Fibroblast of skin of left quadriceps (primary cell): ENCODE results near the gene ADORA2B.
"Not testable (repeated sequence)": the region's sequence is repeated elsewhere in the genome, so short reads cannot be mapped to it uniquely, and the experiment has no call there.

Experiments
- DNase-seq, 2 experiments: peaks; one replicate each; pipeline ENCODE4 v3.0.0-alpha.2; 2013; ENCODE audit warnings: low read depth in 2 of 2

Gene ADORA2B

DNA sequence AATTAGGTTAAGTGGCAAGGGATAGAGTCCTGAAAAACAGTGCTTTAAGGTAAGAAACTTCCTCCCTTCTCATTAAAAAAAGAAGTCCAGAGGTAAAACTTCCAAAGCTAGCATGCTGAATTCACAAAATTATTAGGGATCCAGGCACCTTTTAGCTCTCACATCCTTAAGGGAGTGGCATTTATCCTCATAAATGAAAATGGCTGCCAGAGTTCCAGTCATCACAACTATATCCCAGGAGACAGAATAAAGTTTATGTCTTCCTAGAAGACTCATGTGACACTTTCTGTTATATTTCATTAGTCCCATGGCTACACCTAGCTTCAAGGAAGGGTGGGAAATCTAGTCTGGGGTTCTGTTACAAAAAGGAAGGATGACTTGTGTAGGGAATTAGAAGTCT lies 23.3 kb upstream of the ADORA2B start:
- DNase-seq, result no peak

- DNase-seq, result no peak
Measured at GRCh38 chr17:15922586-15922985, 22.3 kb upstream of the ADORA2B start.

- no peak for DNase-seq
Measured at GRCh38 chr17:15926039-15926740, 18.7 kb upstream of the ADORA2B start.

DNA sequence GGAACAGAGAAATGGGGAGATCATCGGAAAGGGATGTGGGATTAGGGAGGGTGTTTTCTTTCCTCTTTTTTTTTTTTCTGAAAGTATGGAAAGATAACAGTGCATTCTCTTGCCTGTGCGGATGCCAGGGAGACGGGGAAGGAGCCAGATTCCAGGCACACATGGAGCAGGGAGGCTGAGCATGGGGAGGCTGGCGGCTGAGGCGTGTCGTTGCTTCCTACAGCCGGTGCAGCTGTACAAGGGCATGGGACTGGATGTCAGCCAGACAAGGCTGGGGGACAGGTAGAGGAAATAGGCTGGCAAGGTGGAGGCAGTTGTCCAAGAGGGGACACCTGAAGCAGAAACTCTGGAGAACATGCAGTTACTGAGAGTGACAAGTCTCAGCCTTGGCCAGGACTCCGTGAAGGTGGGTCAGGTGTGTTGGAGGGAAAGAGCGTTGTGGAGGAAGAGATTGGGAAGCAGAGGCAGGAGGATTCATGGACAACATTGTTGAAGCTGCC lies 16.6 kb upstream of the ADORA2B start:
- no peak for DNase-seq

DNA sequence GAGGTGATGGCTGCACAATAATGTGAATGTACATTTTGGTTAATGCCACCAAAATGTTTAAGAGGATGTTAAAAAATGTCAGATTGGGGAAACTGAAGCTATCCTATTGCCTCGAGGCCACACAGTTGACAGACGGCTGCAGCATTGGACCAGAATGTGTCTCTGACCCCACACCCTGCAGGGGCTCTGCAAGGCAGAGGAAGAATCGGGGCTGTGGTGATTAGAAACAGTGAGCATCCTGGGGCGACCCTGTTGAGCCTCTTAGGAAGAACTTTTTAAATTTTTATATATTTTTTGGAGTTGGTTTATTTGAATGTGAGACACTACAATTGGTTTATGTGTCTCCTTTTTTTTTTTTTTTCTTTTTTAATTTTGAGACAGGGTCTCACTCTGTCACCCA lies 15.0 kb upstream of the ADORA2B start:
- DNase-seq, result no peak

DNA sequence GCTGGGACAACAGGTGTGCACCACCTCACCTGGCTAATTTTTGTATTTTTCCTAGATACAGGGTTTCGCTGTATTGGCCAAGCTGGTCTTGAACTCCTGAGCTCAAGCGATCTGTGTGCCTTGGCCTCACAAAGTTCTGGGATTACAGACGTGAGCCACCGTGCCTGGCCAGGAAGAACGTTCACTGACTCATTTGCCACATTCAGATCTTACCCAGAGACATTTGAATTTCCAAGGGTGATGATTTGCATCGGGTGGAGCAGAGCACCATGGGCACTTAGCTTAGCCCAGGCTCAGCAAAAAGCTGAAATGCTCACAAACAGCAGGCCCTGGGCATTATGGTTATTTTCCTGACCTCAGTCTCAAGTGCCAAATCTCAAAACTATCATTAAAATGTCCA lies 14.5 kb upstream of the ADORA2B start:
- no peak for DNase-seq

DNA sequence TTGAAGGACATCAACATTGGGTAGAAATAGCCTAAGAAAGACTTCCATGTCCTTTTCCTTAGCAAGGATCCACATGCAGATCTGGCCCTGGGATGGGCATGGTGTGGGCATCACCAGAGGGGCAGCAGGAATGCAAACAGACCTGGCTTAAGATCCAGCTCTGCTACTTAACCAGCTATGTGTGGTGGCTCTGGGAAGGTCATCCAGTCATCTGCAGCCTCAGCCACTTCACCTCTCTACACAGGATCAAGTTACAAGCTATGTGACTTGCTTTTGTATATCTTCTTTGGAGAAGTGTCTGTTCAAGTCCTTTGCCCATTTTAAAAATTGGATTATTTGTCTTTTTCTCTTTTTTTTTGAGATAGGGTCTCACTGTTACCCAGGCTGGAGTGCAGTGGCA lies 13.5 kb upstream of the ADORA2B start:
- no peak for DNase-seq

- no peak for DNase-seq
Measured at GRCh38 chr17:15934866-15935265, 10.1 kb upstream of the ADORA2B start.

- no peak for DNase-seq
Measured at GRCh38 chr17:15935891-15936290, 9.0 kb upstream of the ADORA2B start.

GRCh38 chr17:15936481-15936880 lies 8.4 kb upstream of the ADORA2B start:
- not testable (repeated sequence) for DNase-seq

- no peak for DNase-seq
Measured at GRCh38 chr17:15941781-15942180, 3.1 kb upstream of the ADORA2B start.

DNA sequence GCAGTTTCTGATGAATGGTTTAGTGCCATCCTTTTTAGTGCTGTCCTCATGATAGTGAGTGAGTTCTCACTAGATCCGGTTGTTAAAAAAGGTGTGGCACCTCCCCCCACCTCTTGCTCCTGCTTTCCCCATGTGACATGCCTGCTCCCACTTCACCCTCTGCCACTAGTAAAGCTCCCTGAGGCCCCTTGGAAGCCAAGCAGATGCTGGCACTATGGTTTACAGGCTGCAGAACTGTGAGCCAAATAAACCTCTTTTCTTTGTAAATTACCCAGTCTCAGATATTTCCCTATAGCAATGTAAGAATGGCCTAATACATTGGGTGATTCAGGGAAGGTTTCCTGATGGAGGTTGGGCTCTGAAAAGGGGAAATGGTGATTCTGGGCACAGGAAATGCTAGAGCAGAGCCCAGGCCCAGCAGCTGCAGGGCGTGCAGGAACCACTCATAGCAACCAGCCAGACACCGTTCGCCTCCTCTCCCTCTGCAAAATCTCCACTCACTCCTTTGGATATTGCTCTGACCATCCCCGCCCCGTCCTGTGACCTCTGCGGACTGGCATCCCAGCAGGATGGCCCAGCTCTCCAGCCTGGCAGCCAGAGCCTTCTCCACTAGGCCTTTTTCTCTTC lies 2.6 kb upstream of the ADORA2B start:
- DNase-seq, result no peak

DNA sequence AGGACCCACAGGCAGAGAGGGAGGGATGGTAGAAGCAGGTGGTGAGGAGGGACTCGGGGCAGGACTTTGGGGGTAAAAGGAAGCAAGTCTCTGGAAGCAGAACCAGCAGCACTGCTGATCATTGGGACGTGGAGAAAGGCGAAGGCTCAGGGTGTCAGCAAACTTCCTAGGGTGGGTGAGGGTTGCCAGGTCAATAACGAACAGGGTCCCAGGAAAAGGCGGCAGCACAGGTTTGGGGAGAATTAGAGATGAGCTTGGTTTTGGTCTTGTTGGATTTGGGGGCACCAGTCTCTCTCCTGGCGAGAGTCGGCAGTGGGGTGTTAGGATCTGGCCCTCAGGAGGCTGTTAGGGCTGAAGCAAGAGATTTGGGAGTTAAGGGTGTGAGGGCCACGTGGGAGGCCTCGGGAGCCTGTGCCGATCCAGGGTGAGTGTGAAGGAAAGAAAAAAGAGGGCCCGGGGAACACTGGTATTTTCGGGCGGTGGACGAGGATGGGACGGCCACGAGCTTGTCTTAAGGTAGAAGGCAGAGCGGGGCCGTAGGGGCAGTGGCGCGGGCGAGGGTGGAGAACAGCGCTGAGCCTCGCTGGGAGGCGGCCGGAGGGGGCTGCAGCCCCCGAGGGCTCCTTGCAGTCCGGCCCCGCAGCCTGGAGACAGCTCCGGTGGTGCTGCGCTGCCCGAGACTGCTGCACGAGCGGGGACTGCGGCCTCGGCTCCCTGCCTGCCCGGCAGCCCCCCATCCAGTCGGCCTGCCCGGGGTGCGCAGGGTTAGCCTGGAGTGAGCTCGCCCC lies 765 bp upstream of the ADORA2B start:
- no peak for DNase-seq

GRCh38 chr17:15945527-15946191 lies 729 bp downstream of the ADORA2B start:
- DNase-seq, result no peak

DNA sequence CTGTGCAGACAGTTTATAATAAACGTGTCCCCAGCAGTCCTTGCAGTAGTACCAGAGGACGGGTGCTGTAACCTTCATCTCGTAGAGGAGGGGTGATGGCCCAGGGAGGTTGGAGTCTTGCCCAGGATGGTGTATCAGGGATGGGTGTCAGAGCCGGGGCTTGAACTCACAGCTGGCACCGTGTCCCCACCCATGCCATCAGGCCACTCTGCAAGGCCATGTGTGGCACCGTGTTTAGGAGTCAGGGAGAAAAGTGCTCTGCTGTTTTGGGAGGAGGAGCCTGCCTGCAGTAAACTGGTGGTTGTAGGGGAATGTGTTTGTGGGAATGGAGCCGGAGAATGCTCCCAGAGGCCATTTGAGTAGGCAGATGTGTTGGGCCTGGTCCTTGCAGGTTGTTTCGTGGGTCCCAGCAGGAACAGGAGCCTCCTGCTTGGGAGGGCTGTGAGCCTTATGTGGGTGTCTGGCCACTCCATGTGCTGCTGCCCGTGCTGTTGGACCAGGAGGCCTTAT lies 1.7 kb downstream of the ADORA2B start:
- DNase-seq, result no peak

DNA sequence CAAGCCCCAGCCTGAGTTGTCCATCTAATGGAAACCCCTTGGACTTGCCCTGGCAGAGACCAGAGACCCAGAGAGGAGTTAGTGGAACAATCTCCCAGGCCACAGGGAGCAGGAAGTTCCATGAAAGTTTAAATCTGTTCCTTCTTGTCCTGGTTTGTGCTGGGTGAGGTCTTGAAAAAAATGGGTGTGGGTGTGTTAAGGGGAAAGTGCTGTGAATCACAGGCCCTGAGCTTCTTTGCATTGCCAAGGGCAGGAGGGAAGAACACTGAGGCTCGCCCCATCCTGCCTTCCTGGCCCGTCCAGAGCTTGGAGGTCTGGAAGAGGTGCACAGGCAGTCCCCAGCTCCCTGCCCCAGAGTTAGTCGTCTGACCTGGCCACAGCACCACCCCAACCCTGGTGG lies 2.3 kb downstream of the ADORA2B start:
- no peak for DNase-seq

DNA sequence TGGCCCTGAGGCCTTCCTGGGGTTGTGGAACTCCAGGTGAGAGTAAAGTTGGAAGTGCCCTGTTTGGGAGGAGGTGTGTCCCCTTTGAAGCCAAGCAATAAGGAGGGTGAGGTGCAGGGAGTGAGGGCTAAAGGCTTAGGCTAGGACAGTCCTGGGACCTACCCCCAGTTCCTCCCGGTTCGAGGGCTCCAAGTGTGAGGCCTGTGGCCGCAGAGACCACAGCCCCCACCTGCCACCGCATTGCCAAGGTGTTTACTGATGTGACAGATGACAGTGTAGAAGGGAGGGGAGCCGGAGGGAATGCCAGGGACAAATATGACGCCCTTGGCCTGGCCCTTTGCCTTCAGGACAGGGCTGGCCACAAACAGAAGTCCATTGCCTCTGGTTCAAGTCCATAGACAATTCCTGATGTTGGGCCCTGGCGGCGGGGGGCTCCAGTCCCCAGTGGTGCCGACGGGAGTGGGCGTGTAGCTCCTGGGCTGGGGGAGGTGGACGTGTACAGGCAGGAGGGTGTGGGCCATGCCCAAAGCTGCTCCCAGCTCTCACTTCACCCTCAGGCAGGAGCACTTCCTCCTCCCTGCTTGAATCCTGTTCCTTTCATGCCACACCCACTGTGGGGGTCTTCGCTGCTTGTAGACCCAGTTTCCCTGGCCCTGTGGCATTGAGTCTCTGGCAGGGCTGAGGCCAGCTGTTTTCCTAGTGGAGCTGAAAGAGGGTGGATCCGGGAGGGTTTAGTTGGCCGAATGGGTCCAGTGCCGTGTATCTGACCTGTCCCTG lies 3.2 kb downstream of the ADORA2B start:
- no peak for DNase-seq

GRCh38 chr17:15951368-15952047 lies 6.6 kb downstream of the ADORA2B start:
- no peak for DNase-seq

DNA sequence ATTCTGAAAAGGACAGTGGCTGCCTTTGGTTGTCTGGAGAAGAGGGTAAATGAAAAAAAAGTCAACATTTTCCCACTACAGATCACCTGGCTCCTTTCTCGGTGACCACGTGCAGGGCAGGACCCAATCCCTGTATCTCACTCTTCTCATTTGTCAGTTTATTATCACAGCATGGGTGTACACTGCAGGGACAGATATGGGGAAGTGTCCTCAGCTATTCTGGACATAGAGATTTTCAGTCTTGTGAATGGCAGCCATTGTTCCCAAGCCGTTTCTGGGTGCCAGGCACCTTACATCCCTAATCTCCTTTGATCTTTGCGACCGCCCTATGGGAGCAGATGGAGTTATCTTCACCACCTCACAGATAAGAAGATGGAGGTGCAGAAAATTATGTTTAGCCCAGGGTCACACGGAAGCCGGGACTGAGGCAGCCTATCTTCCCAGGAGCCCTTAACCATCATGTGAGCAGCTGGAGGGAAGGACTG lies 7.2 kb downstream of the ADORA2B start:
- no peak for DNase-seq
